HCT116 (cell line): ENCODE results near the gene LCE4A.

Experiments
- EGR1 ChIP-seq: IDR thresholded peaks from 2 replicates; pipeline ENCODE4 v1.6.1; 2012; ENCODE audit warnings: low read depth
- EZH2 ChIP-seq: fragments of 200-600 bp; sonication (generic); IDR thresholded peaks from 2 replicates; pipeline ENCODE4 v1.6.1; 2017; ENCODE audit warnings: antibody characterized with exemption, mixed run types
- POLR2A ChIP-seq: IDR thresholded peaks from 2 replicates; pipeline ENCODE4 v1.7.0; 2011; ENCODE audit warnings: borderline replicate concordance; ENCODE audit not compliant: insufficient read depth, insufficient read length; ENCODE audit errors: extremely low read depth
- POLR2AphosphoS5 ChIP-seq: IDR thresholded peaks from 2 replicates; pipeline ENCODE4 v1.6.1; 2011; ENCODE audit warnings: mild to moderate bottlenecking, low read depth, low read length, moderate library complexity
- TF ChIP-seq, protein P1 (sequence below), 3 experiments: fragments of 200-600 bp in 1 of 3; sonication (generic) in 1 of 3; IDR thresholded peaks in 2 of 3; conservative IDR thresholded peaks in 1 of 3; 2 replicates each; pipeline ENCODE4 v1.5.1; 2012 to 2017; ENCODE audit warnings: low read depth in 2 of 3, low read length in 2 of 3, antibody characterized with exemption in 1 of 3, borderline replicate concordance in 1 of 3, control low read depth in 1 of 3, mild to moderate bottlenecking in 1 of 3, mixed read lengths in 1 of 3, mixed run types in 1 of 3, moderate library complexity in 1 of 3; ENCODE audit not compliant: insufficient read depth in 1 of 3

DNA sequence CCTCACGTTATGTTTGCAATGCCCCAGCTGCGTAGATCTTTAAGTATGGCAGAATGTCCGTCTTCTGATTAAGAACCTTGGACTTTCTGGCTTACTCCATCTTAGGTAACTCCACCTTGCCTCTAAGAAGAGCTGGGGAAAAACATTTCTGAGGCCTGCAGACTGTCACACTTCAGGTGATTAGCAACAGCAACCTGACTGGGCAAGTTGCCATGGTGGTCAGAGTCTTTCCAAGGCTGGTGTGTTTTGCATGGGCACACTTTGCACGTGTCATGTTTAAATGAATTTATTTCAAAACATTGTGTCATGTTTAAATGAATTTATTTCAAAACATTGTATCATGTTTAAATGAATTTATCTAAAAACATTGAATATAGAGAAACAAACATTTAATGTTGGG is 50.7 kb downstream of the LCE4A start:
- TF ChIP-seq, protein P1, sequence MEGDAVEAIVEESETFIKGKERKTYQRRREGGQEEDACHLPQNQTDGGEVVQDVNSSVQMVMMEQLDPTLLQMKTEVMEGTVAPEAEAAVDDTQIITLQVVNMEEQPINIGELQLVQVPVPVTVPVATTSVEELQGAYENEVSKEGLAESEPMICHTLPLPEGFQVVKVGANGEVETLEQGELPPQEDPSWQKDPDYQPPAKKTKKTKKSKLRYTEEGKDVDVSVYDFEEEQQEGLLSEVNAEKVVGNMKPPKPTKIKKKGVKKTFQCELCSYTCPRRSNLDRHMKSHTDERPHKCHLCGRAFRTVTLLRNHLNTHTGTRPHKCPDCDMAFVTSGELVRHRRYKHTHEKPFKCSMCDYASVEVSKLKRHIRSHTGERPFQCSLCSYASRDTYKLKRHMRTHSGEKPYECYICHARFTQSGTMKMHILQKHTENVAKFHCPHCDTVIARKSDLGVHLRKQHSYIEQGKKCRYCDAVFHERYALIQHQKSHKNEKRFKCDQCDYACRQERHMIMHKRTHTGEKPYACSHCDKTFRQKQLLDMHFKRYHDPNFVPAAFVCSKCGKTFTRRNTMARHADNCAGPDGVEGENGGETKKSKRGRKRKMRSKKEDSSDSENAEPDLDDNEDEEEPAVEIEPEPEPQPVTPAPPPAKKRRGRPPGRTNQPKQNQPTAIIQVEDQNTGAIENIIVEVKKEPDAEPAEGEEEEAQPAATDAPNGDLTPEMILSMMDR (IDR thresholded peaks at IDR 0.05 in 2 of 3, conservative IDR thresholded peaks at IDR 0.05 in 1 of 3; ENCODE audit: borderline replicate concordance in 1 of 3, insufficient read depth in 1 of 3, low read depth in 2 of 3, low read length in 2 of 3): no peak
- TF ChIP-seq POLR2A (no peak), EZH2 (no peak), EGR1 (no peak), POLR2AphosphoS5 (no peak)
